ENCODE measurements around the gene KSR1.
"Not testable (repeated sequence)": the region's sequence is repeated elsewhere in the genome, so short reads cannot be mapped to it uniquely, and the experiment has no call there.

DNA sequence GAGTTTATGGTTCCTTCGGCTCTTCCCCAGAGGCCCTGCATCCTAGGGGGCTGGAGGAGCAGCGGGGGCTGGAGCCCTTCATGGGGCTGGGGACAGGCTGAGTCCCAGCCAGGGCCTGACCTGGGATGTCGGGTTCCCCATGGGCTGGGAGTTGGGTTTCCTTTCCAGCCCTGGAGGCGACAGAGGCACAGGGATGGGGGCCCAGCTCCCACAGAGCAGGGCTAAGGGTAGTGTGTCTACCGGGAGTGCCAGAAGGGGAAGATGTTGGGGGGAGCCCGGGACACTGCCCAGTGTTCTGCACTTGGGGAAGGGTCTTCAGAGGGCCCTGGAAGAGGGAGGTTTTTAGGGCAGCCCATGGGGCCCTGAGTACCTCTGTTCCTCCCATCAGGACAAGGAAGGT lies 30.7 kb upstream of the KSR1 start:
- TF ChIP-seq, protein P1, sequence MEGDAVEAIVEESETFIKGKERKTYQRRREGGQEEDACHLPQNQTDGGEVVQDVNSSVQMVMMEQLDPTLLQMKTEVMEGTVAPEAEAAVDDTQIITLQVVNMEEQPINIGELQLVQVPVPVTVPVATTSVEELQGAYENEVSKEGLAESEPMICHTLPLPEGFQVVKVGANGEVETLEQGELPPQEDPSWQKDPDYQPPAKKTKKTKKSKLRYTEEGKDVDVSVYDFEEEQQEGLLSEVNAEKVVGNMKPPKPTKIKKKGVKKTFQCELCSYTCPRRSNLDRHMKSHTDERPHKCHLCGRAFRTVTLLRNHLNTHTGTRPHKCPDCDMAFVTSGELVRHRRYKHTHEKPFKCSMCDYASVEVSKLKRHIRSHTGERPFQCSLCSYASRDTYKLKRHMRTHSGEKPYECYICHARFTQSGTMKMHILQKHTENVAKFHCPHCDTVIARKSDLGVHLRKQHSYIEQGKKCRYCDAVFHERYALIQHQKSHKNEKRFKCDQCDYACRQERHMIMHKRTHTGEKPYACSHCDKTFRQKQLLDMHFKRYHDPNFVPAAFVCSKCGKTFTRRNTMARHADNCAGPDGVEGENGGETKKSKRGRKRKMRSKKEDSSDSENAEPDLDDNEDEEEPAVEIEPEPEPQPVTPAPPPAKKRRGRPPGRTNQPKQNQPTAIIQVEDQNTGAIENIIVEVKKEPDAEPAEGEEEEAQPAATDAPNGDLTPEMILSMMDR (conservative IDR thresholded peaks at IDR 0.05), result not testable (repeated sequence)
- not testable (repeated sequence) for TF ChIP-seq EZH2 (IDR thresholded peaks at IDR 0.05; ENCODE audit: low read depth)
